Heart left ventricle (tissue), 13 donors: ENCODE results near the gene JCHAIN.

Experiments used
- POLR2A ChIP-seq, 2 donors: fragments of 450-650 bp; IDR thresholded peaks; one replicate each; pipeline ENCODE4 v1.6.1; 2017; ENCODE audit warnings: antibody characterized with exemption in 2 of 2, mild to moderate bottlenecking in 2 of 2, moderate library complexity in 2 of 2
- TF ChIP-seq, protein P1 (sequence below), 12 donors: fragments of 200-600 bp; sonication (generic) in 4 of 12; IDR thresholded peaks; one replicate each; pipeline versions ENCODE4 v1.5.0 to v1.8.0; 2018 to 2022; ENCODE audit warnings: antibody characterized with exemption in 12 of 12, mild to moderate bottlenecking in 5 of 12
- donor health status: ischemic (EF 13 %, LVEDD 7.1; RV severe dilation, severe dysfunction).
- donor health status: DM: no; HTN: yes; CAD: no.
- donor health status: DM: no; HTN: no; CAD: no.
- donor health status: ischemic (EF 25% LVEDD 6.9; RV normal size, moderate dysfunction).
- donor health status: ischemic (EF 25% LVEDD 5.7; RV mildly dilated, moderate dysfunction).
- donor health status: ischemic (EF 35%, LVEDD 5.7; RV mildly dilated, moderate dysfunction).
- donor health status: nonischemic (EF 11% LVEDD 7.7; RV severe dilation, severe dysfunction).
- donor health status: DM: yes; HTN: yes; CAD: no.
- donor health status: PGD.
- donor health status: ischemic (EF 29% LVEDD 5.4; RV normal size, mild dysfunction).
- donor health status: nonischemic (EF 23%, LVEDD 6.1; RV moderate dilation, normal function).

GRCh38 chr4:70715097-70715496 lies 48.8 kb upstream of the JCHAIN start:
- TF ChIP-seq, protein P1, sequence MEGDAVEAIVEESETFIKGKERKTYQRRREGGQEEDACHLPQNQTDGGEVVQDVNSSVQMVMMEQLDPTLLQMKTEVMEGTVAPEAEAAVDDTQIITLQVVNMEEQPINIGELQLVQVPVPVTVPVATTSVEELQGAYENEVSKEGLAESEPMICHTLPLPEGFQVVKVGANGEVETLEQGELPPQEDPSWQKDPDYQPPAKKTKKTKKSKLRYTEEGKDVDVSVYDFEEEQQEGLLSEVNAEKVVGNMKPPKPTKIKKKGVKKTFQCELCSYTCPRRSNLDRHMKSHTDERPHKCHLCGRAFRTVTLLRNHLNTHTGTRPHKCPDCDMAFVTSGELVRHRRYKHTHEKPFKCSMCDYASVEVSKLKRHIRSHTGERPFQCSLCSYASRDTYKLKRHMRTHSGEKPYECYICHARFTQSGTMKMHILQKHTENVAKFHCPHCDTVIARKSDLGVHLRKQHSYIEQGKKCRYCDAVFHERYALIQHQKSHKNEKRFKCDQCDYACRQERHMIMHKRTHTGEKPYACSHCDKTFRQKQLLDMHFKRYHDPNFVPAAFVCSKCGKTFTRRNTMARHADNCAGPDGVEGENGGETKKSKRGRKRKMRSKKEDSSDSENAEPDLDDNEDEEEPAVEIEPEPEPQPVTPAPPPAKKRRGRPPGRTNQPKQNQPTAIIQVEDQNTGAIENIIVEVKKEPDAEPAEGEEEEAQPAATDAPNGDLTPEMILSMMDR (IDR thresholded peaks at IDR 0.05) = no peak
- TF ChIP-seq POLR2A (IDR thresholded peaks at IDR 0.05) = no peak
